Dermis lymphatic vessel endothelial cell (primary cell): ENCODE data around the gene ANKRD17. TPM values are rescaled to one million over a fixed set of nuclear protein-coding genes. Genes with fewer than 3 reads are reported as not detected.

Source experiments
- total RNA-seq: library from RNA; depleted of rRNA; stranded (reverse); fragments of >200 nt; gene quantifications from 2 replicates; pipeline ENCODE4 v1.2.1, GENCODE V29; 2014

ANKRD17 gene
- 49.4 and 63.7 TPM in 2 replicates for total RNA-seq

DNA sequence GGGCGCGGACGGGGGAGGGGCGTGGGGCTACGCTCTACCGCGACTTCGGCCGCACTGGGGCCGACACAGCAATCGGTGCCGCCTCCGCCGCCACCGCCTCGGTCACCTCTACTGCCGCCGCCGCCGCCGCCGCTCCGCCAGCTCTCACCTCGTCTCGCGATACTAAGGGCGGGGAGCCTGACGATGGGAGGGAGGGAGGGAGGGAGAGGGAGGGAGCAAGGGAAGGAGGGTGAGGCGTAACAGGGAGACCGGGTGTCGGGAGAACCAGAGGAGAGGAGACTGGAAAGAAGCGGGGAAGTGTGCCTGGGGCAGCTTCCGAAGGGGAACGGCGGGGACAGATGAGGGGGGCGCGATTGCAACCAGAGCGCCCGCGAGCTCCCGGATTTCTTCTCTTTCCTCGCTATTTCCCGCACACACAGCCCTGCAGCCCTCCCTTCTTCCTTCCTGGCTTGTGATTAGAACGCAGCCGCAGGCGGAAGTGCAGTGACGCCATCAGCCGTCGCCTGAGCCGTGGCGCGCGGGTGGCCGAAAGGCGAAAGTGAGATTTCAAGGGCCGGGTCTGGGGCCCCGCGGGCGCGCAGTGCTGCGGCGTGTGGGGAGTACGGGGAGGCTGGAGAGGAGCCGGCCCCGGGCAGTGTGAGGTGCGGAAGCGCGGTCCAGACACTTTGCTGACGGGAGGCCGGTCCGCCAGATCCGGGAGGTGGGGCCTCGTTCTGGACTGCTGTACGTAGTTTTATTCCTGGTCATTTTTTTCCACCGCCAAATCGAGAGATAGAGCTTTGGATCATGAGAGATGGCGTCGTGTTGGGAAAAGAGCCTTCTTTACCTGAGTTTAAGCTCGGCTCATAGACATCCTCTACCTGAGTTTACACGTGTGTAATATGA, at the start of gene ANKRD17:
TSS of gene ANKRD17 (minus strand) at position 113 of the 885 bp plus-strand sequence. CDS start 130 bp downstream, outside the sequence.

GRCh38 chr4:73069338-73070073, 189.1 kb downstream of the ANKRD17 start, which contains the start of gene COX18:
Gene COX18, minus strand, starts transcription at chr4:73069716. Its CDS starts 67 bp downstream, at chr4:73069649.

Other genes with a start within 250 kb of the ANKRD17 start
- gene COX18, start 189.1 kb downstream of the ANKRD17 start, total RNA-seq = 18.3 and 18.8 TPM in 2 replicates
- not detected in 2 replicates for gene ALB, start 145.5 kb upstream of the ANKRD17 start, total RNA-seq
- not detected in 2 replicates for gene AFP, start 177.4 kb upstream of the ANKRD17 start, total RNA-seq
- gene AFM, start 222.9 kb upstream of the ANKRD17 start, total RNA-seq = not detected in 2 replicates